G401 (cell line): ENCODE data around the gene KATNB1. TPM values are rescaled to one million over a fixed set of nuclear protein-coding genes. Genes with fewer than 3 reads are reported as not detected.
"Not testable (repeated sequence)": the region's sequence is repeated elsewhere in the genome, so short reads cannot be mapped to it uniquely, and the experiment has no call there.

ENCODE experiments used
- DNase-seq: peaks from one replicate; pipeline ENCODE4 v3.0.0-alpha.2; 2015; ENCODE audit warnings: low spot score
- in situ Hi-C: cut with HindIII; loops from 2 replicates; pipeline ENCODE4 v1.10.0; 2016; ENCODE audit warnings: low sequenced_read_pairs, mixed read lengths
- total RNA-seq: library from RNA; depleted of rRNA; stranded (reverse); fragments of >200 nt; shearing (Covaris generic); gene quantifications from 2 replicates; pipeline ENCODE4 v1.2.3, GENCODE V29; 2014

KATNB1 gene
- total RNA-seq, 1 experiment from 2014 or later: 55.6 TPM

- DNase-seq: no peak
- in situ Hi-C loops: no loop called here
Measured at GRCh38 chr16:57739756-57740422, 4.3 kb downstream of the KATNB1 start.

GRCh38 chr16:57740423-57741071, 5.0 kb downstream of the KATNB1 start:
- in situ Hi-C loops: no loop called here
- no peak for DNase-seq

GRCh38 chr16:57741660-57742191, 6.2 kb downstream of the KATNB1 start:
- in situ Hi-C loops: no loop called here
- peak; percentile 25 for DNase-seq

GRCh38 chr16:57742543-57742942, 7.0 kb downstream of the KATNB1 start:
- in situ Hi-C loops: no loop called here
- DNase-seq: no peak

- DNase-seq: no peak
- in situ Hi-C loops: no loop called here
Measured at GRCh38 chr16:57743458-57743857, 7.9 kb downstream of the KATNB1 start.

GRCh38 chr16:57743886-57744641, 8.5 kb downstream of the KATNB1 start:
- in situ Hi-C loops: no loop called here
- no peak for DNase-seq

- no peak for DNase-seq
- in situ Hi-C loops: no loop called here
Measured at GRCh38 chr16:57744642-57744903, 9.0 kb downstream of the KATNB1 start.

GRCh38 chr16:57745768-57746167, 10.2 kb downstream of the KATNB1 start:
- in situ Hi-C loops: no loop called here
- DNase-seq: no peak

- in situ Hi-C loops, DNase-seq: not testable (repeated sequence)
Measured at GRCh38 chr16:57746316-57746715, 10.7 kb downstream of the KATNB1 start.

GRCh38 chr16:57747091-57747490, 11.5 kb downstream of the KATNB1 start:
- in situ Hi-C loops: no loop called here
- DNase-seq: no peak

GRCh38 chr16:57747496-57747895, 11.9 kb downstream of the KATNB1 start:
- DNase-seq: no peak
- in situ Hi-C loops: no loop called here

- in situ Hi-C loops: no loop called here
- no peak for DNase-seq
Measured at GRCh38 chr16:57747996-57748395, 12.4 kb downstream of the KATNB1 start.

- in situ Hi-C loops: no loop called here
- DNase-seq: no peak
Measured at GRCh38 chr16:57748596-57748995, 13.0 kb downstream of the KATNB1 start.

GRCh38 chr16:57749101-57749692, 13.6 kb downstream of the KATNB1 start:
- DNase-seq: no peak
- in situ Hi-C loops: no loop called here

GRCh38 chr16:57749856-57750452, 14.4 kb downstream of the KATNB1 start:
- in situ Hi-C loops: no loop called here
- no peak for DNase-seq

- in situ Hi-C loops: no loop called here
Measured at GRCh38 chr16:57750796-57751538, 15.4 kb downstream of the KATNB1 start.

GRCh38 chr16:57751539-57752202, 16.1 kb downstream of the KATNB1 start:
- no peak for DNase-seq
- in situ Hi-C loops: no loop called here

More at GRCh38 chr16:57750796-57751538, 15.4 kb downstream of the KATNB1 start:
- no peak for DNase-seq

GRCh38 chr16:57752203-57752580, 16.6 kb downstream of the KATNB1 start:
- DNase-seq: no peak

More at GRCh38 chr16:57752203-57752580, 16.6 kb downstream of the KATNB1 start:
- in situ Hi-C loops: no loop called here
